ENCODE results near the gene CIDEC.
"Not testable (repeated sequence)": the region's sequence is repeated elsewhere in the genome, so short reads cannot be mapped to it uniquely, and the experiment has no call there.

The CIDEC gene

DNA sequence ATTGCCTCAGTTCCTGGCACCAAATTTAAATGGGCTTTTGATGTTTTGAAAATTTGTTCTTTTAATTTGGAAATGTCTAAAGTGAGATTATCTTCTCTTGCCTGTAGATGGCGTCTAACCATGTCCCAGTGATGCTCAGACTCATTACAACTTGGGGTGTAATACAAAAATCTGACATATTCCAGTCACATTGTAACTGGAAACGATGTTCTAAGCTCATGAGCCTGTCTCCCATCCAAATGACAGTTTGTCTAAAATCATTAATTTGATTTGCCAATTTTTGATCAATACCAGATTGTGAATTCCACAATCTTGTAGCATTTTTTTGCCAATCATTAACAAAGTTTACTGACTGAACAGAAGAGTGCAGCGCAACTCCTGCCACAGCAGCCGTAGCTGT, 31.2 kb downstream of the CIDEC start:
- not testable (repeated sequence) for H2AFZ ChIP-seq (ENCODE audit: low read depth); H3K4me2 ChIP-seq; H3K4me1 ChIP-seq (ENCODE audit: low read depth, poor library complexity, severe bottlenecking); H4K20me1 ChIP-seq (ENCODE audit: insufficient read depth); H3K9ac ChIP-seq; H3K27ac ChIP-seq; H3K79me2 ChIP-seq (ENCODE audit: insufficient read depth, low read depth); H3K27me3 ChIP-seq (ENCODE audit: insufficient read depth, low read depth); H3K36me3 ChIP-seq (ENCODE audit: insufficient read depth); H3K4me3 ChIP-seq (IDR thresholded peaks at IDR 0.05; ENCODE audit: insufficient read depth, low read depth, low read length)
- TF ChIP-seq, protein P1, sequence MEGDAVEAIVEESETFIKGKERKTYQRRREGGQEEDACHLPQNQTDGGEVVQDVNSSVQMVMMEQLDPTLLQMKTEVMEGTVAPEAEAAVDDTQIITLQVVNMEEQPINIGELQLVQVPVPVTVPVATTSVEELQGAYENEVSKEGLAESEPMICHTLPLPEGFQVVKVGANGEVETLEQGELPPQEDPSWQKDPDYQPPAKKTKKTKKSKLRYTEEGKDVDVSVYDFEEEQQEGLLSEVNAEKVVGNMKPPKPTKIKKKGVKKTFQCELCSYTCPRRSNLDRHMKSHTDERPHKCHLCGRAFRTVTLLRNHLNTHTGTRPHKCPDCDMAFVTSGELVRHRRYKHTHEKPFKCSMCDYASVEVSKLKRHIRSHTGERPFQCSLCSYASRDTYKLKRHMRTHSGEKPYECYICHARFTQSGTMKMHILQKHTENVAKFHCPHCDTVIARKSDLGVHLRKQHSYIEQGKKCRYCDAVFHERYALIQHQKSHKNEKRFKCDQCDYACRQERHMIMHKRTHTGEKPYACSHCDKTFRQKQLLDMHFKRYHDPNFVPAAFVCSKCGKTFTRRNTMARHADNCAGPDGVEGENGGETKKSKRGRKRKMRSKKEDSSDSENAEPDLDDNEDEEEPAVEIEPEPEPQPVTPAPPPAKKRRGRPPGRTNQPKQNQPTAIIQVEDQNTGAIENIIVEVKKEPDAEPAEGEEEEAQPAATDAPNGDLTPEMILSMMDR (conservative IDR thresholded peaks at IDR 0.05; ENCODE audit: low read depth, low read length), result 0 out of 2 replicates have a peak, but pooled peaks have one; percentile 29

DNA sequence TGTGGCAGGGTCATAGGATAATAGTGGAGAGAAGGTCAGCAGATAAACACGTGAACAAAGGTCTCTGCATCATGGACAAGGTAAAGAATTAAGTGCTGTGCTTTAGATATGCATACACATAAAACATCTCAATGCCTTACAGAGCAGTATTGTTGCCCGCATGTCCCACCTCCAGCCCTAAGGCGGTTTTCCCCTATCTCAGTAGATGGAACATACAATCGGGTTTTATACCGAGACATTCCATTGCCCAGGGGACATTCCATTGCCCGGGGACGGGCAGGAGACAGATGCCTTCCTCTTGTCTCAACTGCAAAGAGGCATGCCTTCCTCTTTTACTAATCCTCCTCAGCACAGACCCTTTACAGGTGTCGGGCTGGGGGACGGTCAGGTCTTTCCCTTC, 32.2 kb downstream of the CIDEC start:
- H3K79me2 ChIP-seq (ENCODE audit: insufficient read depth, low read depth); H2AFZ ChIP-seq (ENCODE audit: low read depth); H3K9ac ChIP-seq; H3K36me3 ChIP-seq (ENCODE audit: insufficient read depth); H3K4me1 ChIP-seq (ENCODE audit: low read depth, poor library complexity, severe bottlenecking); H3K27ac ChIP-seq; H3K4me2 ChIP-seq; H4K20me1 ChIP-seq (ENCODE audit: insufficient read depth); H3K27me3 ChIP-seq (ENCODE audit: insufficient read depth, low read depth); H3K4me3 ChIP-seq (IDR thresholded peaks at IDR 0.05; ENCODE audit: insufficient read depth, low read depth, low read length): not testable (repeated sequence)

DNA sequence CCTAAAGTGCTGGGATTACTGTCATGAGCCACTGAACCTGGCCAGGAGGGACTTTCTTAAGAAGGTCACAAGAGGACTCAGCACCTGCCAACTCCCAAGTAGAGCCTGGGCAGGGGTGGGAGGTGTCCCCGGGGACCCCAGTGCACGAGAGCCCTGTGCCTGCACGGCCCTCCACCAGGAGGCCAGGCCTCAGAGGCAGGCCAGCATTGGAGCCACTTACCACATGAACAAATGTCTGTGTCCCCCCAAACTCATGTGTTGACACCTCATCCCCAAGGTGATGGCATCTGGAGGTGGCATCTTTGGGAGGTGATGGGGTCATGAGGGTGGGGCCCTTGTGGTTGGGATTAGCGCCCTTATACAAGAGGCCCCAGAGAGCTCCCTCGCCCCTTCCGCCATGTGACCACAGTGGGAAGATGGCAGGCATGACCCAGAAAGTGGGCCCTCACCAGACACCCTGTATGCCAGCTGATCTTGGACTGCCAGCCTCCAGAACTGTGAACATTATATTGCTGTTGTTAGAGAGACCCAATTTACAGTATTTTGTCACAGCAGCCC, 33.0 kb downstream of the CIDEC start:
- H3K27me3 ChIP-seq (ENCODE audit: insufficient read depth, low read depth), result no peaks in the 10 kb centered on the region
- no peak overlapping the region for H3K27ac ChIP-seq
- H4K20me1 ChIP-seq (ENCODE audit: insufficient read depth), result no peaks in the 10 kb centered on the region
- no peak overlapping the region for H3K4me2 ChIP-seq
- H3K79me2 ChIP-seq (ENCODE audit: insufficient read depth, low read depth), result no peaks in the 10 kb centered on the region
- H2AFZ ChIP-seq (ENCODE audit: low read depth), result no peak overlapping the region
- H3K9ac ChIP-seq, result no peak overlapping the region
- H3K4me1 ChIP-seq (ENCODE audit: low read depth, poor library complexity, severe bottlenecking), result no peaks in the 10 kb centered on the region
- no peak overlapping the region for H3K4me3 ChIP-seq (IDR thresholded peaks at IDR 0.05; ENCODE audit: insufficient read depth, low read depth, low read length)
- TF ChIP-seq, protein P1 (conservative IDR thresholded peaks at IDR 0.05; ENCODE audit: low read depth, low read length), result no peak
- no peaks in the 10 kb centered on the region for H3K36me3 ChIP-seq (ENCODE audit: insufficient read depth)

DNA sequence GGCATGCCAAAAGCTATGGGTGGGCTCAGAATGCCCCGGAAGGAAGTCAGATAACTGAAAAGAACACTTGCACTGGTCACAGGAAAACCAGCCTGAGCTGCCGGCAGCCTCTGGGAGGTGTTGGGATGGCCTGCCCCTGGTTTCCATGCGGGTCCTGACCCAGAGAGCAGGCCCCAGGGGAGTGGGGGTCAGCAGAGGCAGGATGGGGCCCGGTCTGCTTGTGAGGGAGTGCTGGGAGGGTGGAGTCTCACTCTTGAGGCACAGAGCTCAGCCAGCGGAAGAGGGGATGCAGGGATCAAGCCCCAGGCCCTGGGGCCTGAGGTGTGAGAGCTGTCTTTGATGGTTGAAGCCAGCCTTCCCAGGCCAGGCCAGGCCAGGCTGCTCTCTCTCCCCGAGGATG, 33.8 kb downstream of the CIDEC start:
- no peaks in the 10 kb centered on the region for H3K27me3 ChIP-seq (ENCODE audit: insufficient read depth, low read depth)
- H3K4me3 ChIP-seq (IDR thresholded peaks at IDR 0.05; ENCODE audit: insufficient read depth, low read depth, low read length), result no peak overlapping the region
- no peaks in the 10 kb centered on the region for H4K20me1 ChIP-seq (ENCODE audit: insufficient read depth)
- no peak overlapping the region for H2AFZ ChIP-seq (ENCODE audit: low read depth)
- H3K4me1 ChIP-seq (ENCODE audit: low read depth, poor library complexity, severe bottlenecking), result no peaks in the 10 kb centered on the region
- TF ChIP-seq, protein P1 (conservative IDR thresholded peaks at IDR 0.05; ENCODE audit: low read depth, low read length), result no peak
- H3K4me2 ChIP-seq, result no peak overlapping the region
- H3K9ac ChIP-seq, result no peak overlapping the region
- no peaks in the 10 kb centered on the region for H3K79me2 ChIP-seq (ENCODE audit: insufficient read depth, low read depth)
- no peak overlapping the region for H3K27ac ChIP-seq
- no peaks in the 10 kb centered on the region for H3K36me3 ChIP-seq (ENCODE audit: insufficient read depth)

DNA sequence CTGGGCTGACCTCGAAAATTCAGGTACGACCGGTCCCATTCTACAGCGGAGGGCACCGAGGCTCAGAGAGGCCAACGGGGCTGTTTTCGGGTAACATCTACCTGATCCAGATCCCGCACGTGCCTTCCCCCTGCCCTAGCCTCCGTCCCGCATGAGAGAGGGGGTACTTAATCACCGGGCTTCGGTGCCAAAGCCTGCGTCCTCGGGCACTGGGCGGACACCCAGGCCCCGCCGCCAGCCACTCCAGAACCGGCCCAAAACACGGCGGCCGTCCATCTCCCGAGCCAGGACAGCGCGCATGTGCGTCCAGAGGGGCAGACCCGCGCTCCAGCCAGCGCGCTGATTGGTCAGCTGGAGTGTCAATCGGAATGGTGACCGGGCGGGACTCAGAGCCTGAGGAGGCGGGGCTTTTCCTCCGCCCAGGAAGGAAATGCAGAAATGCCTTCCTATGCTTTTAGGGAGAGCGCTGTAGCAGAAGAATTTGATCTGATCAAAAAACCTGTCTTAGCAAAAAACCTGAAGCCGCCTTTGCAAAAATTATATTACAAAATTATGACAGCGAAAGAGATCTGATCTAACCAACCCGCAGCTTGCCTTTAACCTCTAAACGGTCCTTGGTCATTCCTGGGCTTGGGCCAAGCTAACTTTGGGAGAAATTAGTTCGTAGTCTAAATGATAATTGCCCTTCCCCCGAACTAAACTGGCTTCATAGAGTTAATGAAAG, 36.2 kb downstream of the CIDEC start, which contains the start of gene RPUSD3:
TSS of gene RPUSD3 (minus strand) at position 294 of the 724 bp plus-strand sequence. CDS start at position 276, 18 bp downstream.
- Histone ChIP-seq H3K36me3 (ENCODE audit: insufficient read depth) (no peaks in the 10 kb centered on the region), H3K79me2 (ENCODE audit: insufficient read depth, low read depth) (no peaks in the 10 kb centered on the region), H3K4me2 (peak within 1 kb of the TSS; percentile 69), H3K27me3 (ENCODE audit: insufficient read depth, low read depth) (no peaks in the 10 kb centered on the region), H2AFZ (ENCODE audit: low read depth) (peak within 1 kb of the TSS; percentile 73), H3K9ac (peak within 1 kb of the TSS; percentile 58; the same call in 1 of the 2 replicates), H3K4me1 (ENCODE audit: low read depth, poor library complexity, severe bottlenecking) (no peaks in the 10 kb centered on the region), H3K27ac (no peak within 1 kb of the TSS), H3K4me3 (IDR thresholded peaks at IDR 0.05; ENCODE audit: insufficient read depth, low read depth, low read length) (peak within 1 kb of the TSS; percentile 92), H4K20me1 (ENCODE audit: insufficient read depth) (no peaks in the 10 kb centered on the region)
- TF ChIP-seq, protein P1 (conservative IDR thresholded peaks at IDR 0.05; ENCODE audit: low read depth, low read length), result no peak

Measured in KMS-11 (cell line).